GM20431 (cell line): ENCODE measurements around the gene DENND1A.

Source experiments
- in situ Hi-C: fragments of 300-500 bp; cut with MseI, MboI; formaldehyde crosslinking; loops from one replicate; pipeline ENCODE4 v1.15.0; 2020; ENCODE audit warnings: low sequenced_read_pairs; ENCODE audit not compliant: unreplicated experiment

Gene DENND1A

GRCh38 chr9:123787416-123787815 lies 142.5 kb downstream of the DENND1A start:
- in situ Hi-C loops, result no loop called here

- in situ Hi-C loops, result no loop called here
These were observed 145.4 kb downstream of the DENND1A start for GRCh38 chr9:123784518-123784917.

GRCh38 chr9:123778232-123778902 lies 151.6 kb downstream of the DENND1A start:
- in situ Hi-C loops, result no loop called here

GRCh38 chr9:123776708-123777537 lies 153.0 kb downstream of the DENND1A start:
- in situ Hi-C loops, result no loop called here

- in situ Hi-C loops, result no loop called here
These were observed 154.3 kb downstream of the DENND1A start for GRCh38 chr9:123775289-123776284.

DNA sequence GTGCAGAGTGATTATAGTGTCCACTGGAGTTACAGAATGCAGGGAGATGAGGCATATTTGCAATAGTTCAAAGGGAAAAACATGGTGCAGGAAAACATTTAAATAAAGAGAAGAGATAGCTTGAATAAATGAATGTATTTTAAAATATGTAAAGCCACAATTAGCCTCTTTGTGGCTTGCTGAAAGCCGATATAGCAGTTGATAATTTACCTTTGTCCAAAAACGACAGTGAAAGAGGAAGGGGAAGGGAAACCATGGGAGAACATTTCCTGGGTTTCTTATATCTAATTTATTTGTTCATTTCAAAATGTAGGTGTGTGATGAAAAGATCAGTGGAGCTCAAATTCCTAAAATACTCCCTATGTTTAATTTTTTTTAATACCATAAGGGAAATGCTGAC lies 156.1 kb downstream of the DENND1A start:
- in situ Hi-C loops, result no loop called here

DNA sequence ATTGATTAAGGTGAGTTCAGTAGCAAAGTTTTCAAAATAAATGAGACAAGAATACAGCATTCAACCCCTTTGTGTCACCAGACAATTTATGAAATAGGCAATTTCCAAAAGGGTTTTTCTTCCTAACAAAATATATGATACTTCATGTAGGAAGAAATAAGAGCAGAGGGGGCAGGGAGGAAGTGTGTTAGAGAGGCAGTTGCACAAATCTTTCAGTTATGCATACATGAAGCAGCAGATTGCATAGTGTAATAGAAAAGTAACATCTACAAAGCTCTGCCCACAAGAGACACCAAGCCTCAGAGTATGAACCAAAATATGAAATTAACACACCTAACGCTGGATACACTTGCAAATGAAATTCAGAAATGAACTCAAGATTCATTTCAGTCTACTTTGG lies 157.0 kb downstream of the DENND1A start:
- in situ Hi-C loops, result no loop called here

DNA sequence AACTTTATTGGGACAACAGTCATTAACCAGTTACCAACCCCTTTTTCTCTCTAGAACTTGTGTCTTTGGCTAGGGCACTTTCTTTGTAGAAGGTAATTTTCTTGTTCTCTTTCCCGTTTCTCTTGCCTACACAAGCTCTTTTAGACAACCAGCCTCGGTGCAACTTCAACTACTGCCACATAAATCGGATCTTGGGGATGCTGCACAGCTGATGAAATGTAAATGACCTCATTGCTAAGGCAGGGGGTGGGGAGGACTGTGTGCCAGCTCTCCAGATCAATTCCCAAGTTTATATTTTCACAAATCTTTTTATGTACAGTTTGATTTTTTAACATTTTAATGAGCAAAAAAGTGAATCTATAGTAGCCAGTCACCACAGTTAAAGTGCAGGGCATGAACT lies 157.6 kb downstream of the DENND1A start:
- in situ Hi-C loops, result no loop called here

DNA sequence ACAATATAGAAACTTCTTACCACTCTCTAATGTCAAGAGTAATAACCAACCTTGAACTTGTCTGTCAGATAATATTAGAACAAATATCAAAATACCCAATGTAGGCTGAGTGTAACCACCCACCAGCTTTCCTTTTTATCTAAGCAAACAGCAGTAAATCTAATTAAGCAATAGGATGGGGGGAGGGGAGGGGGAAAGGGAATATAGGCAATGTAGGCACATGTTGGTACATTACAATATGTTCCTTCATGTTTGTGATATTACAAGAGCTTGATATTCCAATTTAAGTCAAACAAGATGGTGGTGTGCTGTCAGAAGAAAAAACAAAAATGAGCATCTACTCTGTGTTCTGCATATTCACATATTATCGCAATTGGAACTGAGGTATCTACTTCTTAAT lies 158.2 kb downstream of the DENND1A start:
- in situ Hi-C loops, result no loop called here

DNA sequence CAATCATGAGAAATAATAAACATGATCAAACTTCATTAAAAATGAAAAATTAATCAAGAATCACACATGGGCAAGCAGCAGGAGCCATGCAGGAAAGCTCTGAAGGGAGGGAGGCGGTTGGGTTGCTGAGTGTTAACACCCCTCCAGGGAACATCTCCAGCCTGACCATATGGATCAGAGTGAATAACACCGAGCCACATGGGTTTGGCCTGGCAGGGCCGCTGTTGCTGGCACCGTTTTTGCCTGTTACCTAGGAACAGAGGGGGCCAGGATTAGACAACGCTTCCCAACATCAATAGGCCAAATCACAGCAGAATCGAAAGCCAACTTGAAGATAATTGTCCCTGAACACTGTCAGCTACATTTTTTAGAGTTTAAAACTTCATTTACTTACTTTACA lies 160.2 kb downstream of the DENND1A start:
- in situ Hi-C loops, result no loop called here

GRCh38 chr9:123763910-123764588 lies 165.9 kb downstream of the DENND1A start:
- in situ Hi-C loops, result no loop called here

DNA sequence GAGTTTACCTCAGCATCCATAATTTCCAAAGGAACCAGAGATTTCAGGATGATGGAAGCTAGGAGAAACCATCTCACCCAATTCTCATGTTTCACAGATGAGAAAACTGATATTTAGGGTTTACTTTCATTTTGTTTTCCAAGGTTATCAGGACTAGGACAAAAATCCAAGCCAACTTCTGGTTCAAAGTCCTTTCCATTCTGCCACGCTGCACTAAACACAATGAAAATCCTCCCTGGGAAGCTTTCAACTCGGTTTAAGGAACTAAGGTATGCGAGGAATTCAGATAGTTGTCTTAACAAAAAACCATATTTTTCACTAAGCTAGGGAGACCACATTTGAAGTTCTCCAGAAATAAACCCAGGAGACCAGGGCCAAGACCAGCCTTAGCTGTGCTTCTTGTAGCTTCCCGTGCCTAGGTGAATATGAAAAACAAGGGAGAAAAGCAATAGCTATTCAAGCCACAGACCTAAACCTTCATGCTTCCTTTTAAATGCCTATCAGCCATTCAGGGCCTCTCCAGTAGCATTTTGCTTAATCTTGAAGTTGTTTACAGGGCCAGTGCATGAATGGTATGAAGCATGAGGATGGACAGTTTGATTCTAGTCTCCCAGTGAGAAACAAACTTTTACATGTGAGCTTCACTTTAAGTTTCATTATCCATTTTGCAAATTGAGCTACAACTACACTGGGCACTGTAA lies 167.9 kb downstream of the DENND1A start:
- in situ Hi-C loops, result no loop called here

GRCh38 chr9:123757960-123758359 lies 172.0 kb downstream of the DENND1A start:
- in situ Hi-C loops, result no loop called here

DNA sequence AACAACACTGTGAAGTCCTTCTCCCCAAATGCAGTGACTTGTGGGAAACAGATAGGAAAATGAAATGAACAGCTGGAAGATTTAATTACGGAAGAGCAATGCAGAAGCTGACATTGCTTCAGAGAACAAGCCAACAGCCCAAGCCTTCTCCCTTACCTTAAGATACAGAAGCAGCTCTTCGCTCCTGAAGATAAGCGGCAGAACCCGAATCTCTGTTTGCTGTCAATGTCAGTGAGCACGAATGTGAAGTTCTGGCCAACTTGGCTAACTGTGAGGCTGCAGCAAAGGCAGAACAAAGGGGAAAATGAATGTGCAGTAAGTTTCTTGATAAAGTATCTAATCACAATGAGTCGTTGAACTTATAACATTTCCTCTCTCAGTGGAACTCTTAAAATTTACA lies 172.4 kb downstream of the DENND1A start:
- in situ Hi-C loops, result no loop called here

GRCh38 chr9:123756484-123757106 lies 173.3 kb downstream of the DENND1A start:
- in situ Hi-C loops, result no loop called here

GRCh38 chr9:123753669-123754258 lies 176.2 kb downstream of the DENND1A start:
- in situ Hi-C loops, result no loop called here

DNA sequence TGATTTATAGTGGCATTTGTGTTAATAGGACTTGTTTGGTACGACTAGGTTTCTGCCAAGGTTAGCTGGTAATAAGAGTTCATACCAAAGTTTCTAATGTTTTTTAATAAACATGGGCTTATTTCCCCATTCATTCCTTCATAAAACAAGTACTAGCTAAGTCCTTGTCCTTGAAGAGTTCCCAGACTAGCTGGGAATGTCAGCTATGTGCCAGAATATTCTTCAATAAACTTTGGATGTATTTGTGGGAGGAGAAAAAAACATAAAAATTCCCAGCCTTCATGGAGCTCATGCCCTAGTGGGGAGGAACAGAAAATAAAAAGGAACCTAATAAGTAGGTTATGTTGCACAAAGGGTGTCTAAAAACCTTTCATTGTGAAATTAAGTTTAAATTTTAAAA lies 176.9 kb downstream of the DENND1A start:
- in situ Hi-C loops, result no loop called here

DNA sequence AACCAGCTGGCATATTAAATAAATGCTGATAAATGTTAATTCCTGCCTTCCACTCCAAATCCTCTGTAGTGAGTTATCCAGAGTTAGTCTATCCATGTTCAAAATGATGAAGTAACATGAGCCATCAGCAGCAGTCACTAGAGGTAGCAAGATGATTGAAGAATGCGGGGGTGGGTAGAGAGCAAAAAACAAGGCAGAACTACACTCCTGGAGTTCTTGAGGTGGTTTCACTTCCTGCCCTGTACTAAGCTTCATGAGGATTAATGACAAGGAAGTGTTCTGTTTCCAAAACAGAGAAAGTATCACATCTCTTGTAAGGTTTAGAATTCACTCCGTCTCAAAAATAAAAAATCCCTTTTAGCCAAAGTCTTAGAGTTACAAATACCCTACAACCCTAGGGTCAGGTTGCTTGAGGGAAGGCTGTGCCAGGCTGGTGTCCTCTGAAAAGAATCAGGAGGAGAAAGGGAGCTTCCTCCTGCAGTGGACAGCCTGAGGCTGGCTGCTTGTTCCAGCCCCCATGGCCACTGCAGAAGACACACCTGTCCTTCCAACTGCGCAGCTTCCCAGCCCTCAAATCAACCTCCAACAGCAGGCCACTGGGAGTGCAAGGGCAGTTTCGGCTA lies 180.2 kb downstream of the DENND1A start:
- in situ Hi-C loops, result no loop called here
